IMR-90 (cell line): Measurements from ENCODE around the gene TOMM6. TPM values are rescaled to one million over a fixed set of nuclear protein-coding genes. Genes with fewer than 3 reads are reported as not detected.
A peak's percentile ranks its signal among the peaks of the same experiment; 100 is the strongest.
"Not testable (repeated sequence)": the region's sequence is repeated elsewhere in the genome, so short reads cannot be mapped to it uniquely, and the experiment has no call there.

Source experiments
- ATAC-seq: fragments of 200-7000 bp; cut with Tn5 transposase; 2 replicates; pipeline ENCODE4 v1.9.1; 2020; ENCODE audit warnings: low read depth, mild to moderate bottlenecking, moderate library complexity
- BruUV-seq: library from RNA; stranded (reverse); fragments of 400-500 nt; replicated peaks from 2 replicates; lab custom pipeline; 2021; lab: Mats Ljungman, UMichigan
- CTCF ChIA-PET: fragments of 300-600 bp; formaldehyde crosslinking; extraction: SDS; loops from one replicate; lab custom pipeline; 2021; ENCODE audit warnings: antibody characterized with exemption; lab: Yijun Ruan, JAX
- POLR2A ChIA-PET: fragments of 300-600 bp; sonication (Branson Sonifier 250); formaldehyde crosslinking; loops from one replicate; lab custom pipeline; 2022; ENCODE audit warnings: antibody characterized with exemption; ENCODE audit not compliant: unreplicated experiment; lab: Charles Lee
- DNase-seq: peaks from one replicate; pipeline ENCODE4 v3.0.0; 2013
- H2AFZ ChIP-seq: replicated peaks from 2 replicates; pipeline ENCODE3; 2013; ENCODE audit warnings: low read length, mild to moderate bottlenecking; ENCODE audit not compliant: poor library complexity
- H2AK5ac ChIP-seq: 2 replicates; pipeline ENCODE4 v1.6.1; 2013; ENCODE audit warnings: low read depth, low read length, inconsistent platforms
- H2AK9ac ChIP-seq: replicated peaks from 2 replicates; pipeline ENCODE3; 2013; ENCODE audit warnings: mild to moderate bottlenecking, low read depth, low read length, moderate library complexity; ENCODE audit not compliant: poor library complexity
- H2BK120ac ChIP-seq: 2 replicates; pipeline ENCODE4 v1.6.1; 2013; ENCODE audit warnings: low read depth, low read length, inconsistent platforms
- H2BK15ac ChIP-seq: 3 replicates; pipeline ENCODE4 v1.6.1; 2013; ENCODE audit warnings: low read depth, low read length, inconsistent platforms
- H2BK20ac ChIP-seq: 2 replicates; pipeline ENCODE4 v1.6.1; 2013; ENCODE audit warnings: low read depth, mild to moderate bottlenecking, inconsistent platforms, low read length, moderate library complexity
- H2BK5ac ChIP-seq: 2 replicates; pipeline ENCODE4 v1.6.1; 2013; ENCODE audit warnings: mild to moderate bottlenecking, low read depth, low read length, inconsistent platforms; ENCODE audit not compliant: poor library complexity, severe bottlenecking
- H3K14ac ChIP-seq: replicated peaks from 2 replicates; pipeline ENCODE4 v1.6.1; 2013; ENCODE audit warnings: low read depth, low read length, inconsistent platforms
- H3K18ac ChIP-seq: 2 replicates; pipeline ENCODE4 v1.6.1; 2013; ENCODE audit warnings: low read depth, low read length, control low read depth
- H3K23ac ChIP-seq: 2 replicates; pipeline ENCODE4 v1.6.1; 2013; ENCODE audit warnings: low read depth, low read length, inconsistent platforms
- H3K27ac ChIP-seq: 2 replicates; pipeline ENCODE4 v1.5.1; 2013; ENCODE audit warnings: mild to moderate bottlenecking, control low read depth, low read length; ENCODE audit not compliant: insufficient read depth
- H3K27me3 ChIP-seq: 2 replicates; pipeline ENCODE4 v1.6.1; 2013; ENCODE audit warnings: low read length; ENCODE audit not compliant: control insufficient read depth, insufficient read depth
- H3K36me3 ChIP-seq: 2 replicates; pipeline ENCODE4 v1.6.1; 2013; ENCODE audit warnings: low read length, mixed read lengths; ENCODE audit not compliant: control insufficient read depth, insufficient read depth
- H3K4ac ChIP-seq: 2 replicates; pipeline ENCODE4 v1.6.1; 2013; ENCODE audit warnings: low read depth, low read length, inconsistent platforms
- H3K4me1 ChIP-seq: 2 replicates; pipeline ENCODE4 v1.6.1; 2013; ENCODE audit warnings: low read length, mixed read lengths; ENCODE audit not compliant: control insufficient read depth, insufficient read depth
- H3K4me2 ChIP-seq: 2 replicates; pipeline ENCODE4 v1.6.1; 2013; ENCODE audit warnings: low read depth, mild to moderate bottlenecking, control low read depth, low read length, moderate library complexity
- H3K4me3 ChIP-seq: 2 replicates; pipeline ENCODE4 v1.5.1; 2013; ENCODE audit warnings: low read depth, mild to moderate bottlenecking, control low read depth, low read length, moderate library complexity; ENCODE audit not compliant: insufficient read depth
- H3K56ac ChIP-seq: 2 replicates; pipeline ENCODE4 v1.6.1; 2013; ENCODE audit warnings: low read length, inconsistent platforms; ENCODE audit not compliant: insufficient read depth; ENCODE audit errors: extremely low read depth
- H3K79me1 ChIP-seq, 2 experiments: 2 replicates each; pipeline ENCODE4 v1.6.1; 2013; ENCODE audit warnings: low read length in 2 of 2, inconsistent platforms in 1 of 2, low read depth in 1 of 2
- H3K9ac ChIP-seq: 2 replicates; pipeline ENCODE4 v1.6.1; 2013; ENCODE audit warnings: low read depth, low read length, control low read depth
- H3K9me1 ChIP-seq: 2 replicates; pipeline ENCODE4 v1.6.1; 2013; ENCODE audit warnings: low read length, inconsistent platforms; ENCODE audit not compliant: insufficient read depth
- H3K9me3 ChIP-seq: 2 replicates; pipeline ENCODE4 v1.6.1; 2013; ENCODE audit warnings: low read length; ENCODE audit not compliant: control insufficient read depth, insufficient read depth
- H4K20me1 ChIP-seq: 2 replicates; pipeline ENCODE4 v1.6.1; 2013; ENCODE audit warnings: low read length, inconsistent platforms; ENCODE audit not compliant: insufficient read depth
- H4K5ac ChIP-seq: 2 replicates; pipeline ENCODE4 v1.6.1; 2013; ENCODE audit warnings: mild to moderate bottlenecking, low read depth, low read length, control low read depth
- H4K8ac ChIP-seq, 2 experiments: 2 replicates each; pipeline ENCODE4 v1.6.1; 2013; ENCODE audit warnings: low read depth in 2 of 2, low read length in 2 of 2, control low read depth in 1 of 2, inconsistent platforms in 1 of 2
- H4K91ac ChIP-seq: 2 replicates; pipeline ENCODE4 v1.6.1; 2013; ENCODE audit warnings: low read depth, low read length, inconsistent platforms; ENCODE audit not compliant: insufficient read depth
- BHLHE40 ChIP-seq: fragments of 150-350 bp; IDR thresholded peaks from 2 replicates; pipeline ENCODE4 v1.6.1; 2016; ENCODE audit warnings: mild to moderate bottlenecking, low read depth, low read length
- CEBPB ChIP-seq: IDR thresholded peaks from 2 replicates; pipeline ENCODE4 v1.6.1; 2012; ENCODE audit warnings: low read depth, low read length, improper control_type of control experiment
- FOS ChIP-seq: fragments of 150-350 bp; IDR thresholded peaks from 2 replicates; pipeline ENCODE4 v1.6.1; 2016; ENCODE audit warnings: low read depth, low read length
- MAZ ChIP-seq: IDR thresholded peaks from 2 replicates; pipeline ENCODE4 v1.6.1; 2012; ENCODE audit warnings: low read depth, mild to moderate bottlenecking, low read length, improper control_type of control experiment, moderate library complexity, borderline replicate concordance
- MXI1 ChIP-seq: IDR thresholded peaks from 2 replicates; pipeline ENCODE4 v1.6.1; 2012; ENCODE audit warnings: low read depth, mild to moderate bottlenecking, low read length, moderate library complexity, borderline replicate concordance
- WGBS, 2 experiments: methylation state at CpG; one replicate each; pipeline versions ENCODE4 v1.1.5 to v1.1.7; 2013; ENCODE audit warnings: missing lambda C conversion rate in 2 of 2; ENCODE audit not compliant: insufficient read length in 1 of 2; ENCODE audit errors: extremely low coverage in 2 of 2; 5-methylcytosine and 5-hydroxymethylcytosine counted together
- dilution Hi-C: fragments of 300-500 bp; cut with HindIII; formaldehyde crosslinking; loops from one replicate; pipeline ENCODE4 v1.14.3; 2018; ENCODE audit warnings: low sequenced_read_pairs; ENCODE audit not compliant: unreplicated experiment
- in situ Hi-C: fragments of 300-500 bp; cut with MboI; formaldehyde crosslinking; loops from 3 replicates; pipeline ENCODE4 v1.14.3; 2019; ENCODE audit warnings: low sequenced_read_pairs, inconsistent platforms, mixed read lengths
- intact Hi-C: fragments of 100-400 bp; cut with micrococcal nuclease; formaldehyde crosslinking; loops from 2 replicates; pipeline ENCODE4 v1.10.0; 2022
- polyA plus RNA-seq, 3 experiments: library from polyadenylated mRNA; depleted of rRNA; stranded (reverse); fragments of >200 nt; gene quantifications; 2 replicates each; pipeline ENCODE4 v1.2.3, GENCODE V29; 2012; ENCODE audit warnings: low replicate concordance in 1 of 3
- total RNA-seq: library from RNA; depleted of rRNA; stranded (reverse); fragments of >200 nt; gene quantifications from 2 replicates; pipeline ENCODE4 v1.2.3, GENCODE V29; 2012
- TF ChIP-seq, protein P1 (sequence below): fragments of 150-350 bp; IDR thresholded peaks from 2 replicates; pipeline ENCODE4 v1.6.1; 2016; ENCODE audit warnings: low read depth, mild to moderate bottlenecking, low read length, moderate library complexity, borderline replicate concordance

The TOMM6 gene
- total and polyA plus RNA-seq, 2 of the 4 experiments (the other 2 are of a cell fraction): 128 to 227 TPM

DNA sequence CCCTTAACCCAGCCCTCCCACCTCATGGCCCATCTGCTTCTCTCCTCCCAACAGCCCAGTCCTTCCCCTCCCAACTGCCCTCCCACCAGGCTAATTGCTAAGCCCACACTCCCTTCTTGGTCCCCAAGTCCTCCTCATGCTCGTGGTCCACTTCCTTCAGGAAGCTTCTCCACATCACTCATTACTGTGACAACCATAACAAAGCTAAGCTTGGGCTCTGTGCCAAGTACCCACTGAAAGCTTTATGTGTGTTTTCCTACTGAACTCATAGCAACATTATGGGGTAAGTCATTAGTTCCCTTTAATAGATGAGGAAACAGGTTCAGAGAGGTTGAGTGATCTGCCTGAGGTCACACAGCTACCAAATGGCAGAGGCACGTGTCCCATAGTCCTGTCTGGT, 24.0 kb upstream of the TOMM6 start:
- Histone ChIP-seq H4K8ac (no peak overlapping the region), H3K14ac (no peak overlapping the region), H2AFZ (peak overlapping the region; percentile 26), H2AK5ac (no peak overlapping the region), H3K4ac (no peak overlapping the region), H2BK120ac (no peak overlapping the region), H3K4me3 (no peak overlapping the region), H3K4me2 (no peak overlapping the region), H3K9ac (no peak overlapping the region), H3K27ac (no peak overlapping the region), H2AK9ac (no peak overlapping the region), H4K91ac (no peak overlapping the region), H3K23ac (no peak overlapping the region), H3K27me3 (peaks cover 14% of the 10 kb centered on the region; the same call in 1 of the 2 replicates), H4K20me1 (no peaks in the 10 kb centered on the region), H3K4me1 (peaks cover 5% of the 10 kb centered on the region; the same call in 1 of the 2 replicates), H2BK15ac (no peak overlapping the region), H3K56ac (no peak overlapping the region), H2BK5ac (no peak overlapping the region), H3K9me3 (no peaks in the 10 kb centered on the region), H3K9me1 (no peaks in the 10 kb centered on the region; the same call in 1 of the 2 replicates), H3K36me3 (no peaks in the 10 kb centered on the region), H2BK20ac (no peak overlapping the region), H3K18ac (no peak overlapping the region), H3K79me1 (no peaks in the 10 kb centered on the region), H4K5ac (no peak overlapping the region)
- ATAC-seq (no peak), DNase-seq (no peak)
- in situ Hi-C loops: no loop called here
- no peak for TF ChIP-seq BHLHE40
- no peak for TF ChIP-seq FOS
- no peak for TF ChIP-seq CEBPB
- no peak for TF ChIP-seq MAZ
- no peak for TF ChIP-seq MXI1
- TF ChIP-seq, protein P1, sequence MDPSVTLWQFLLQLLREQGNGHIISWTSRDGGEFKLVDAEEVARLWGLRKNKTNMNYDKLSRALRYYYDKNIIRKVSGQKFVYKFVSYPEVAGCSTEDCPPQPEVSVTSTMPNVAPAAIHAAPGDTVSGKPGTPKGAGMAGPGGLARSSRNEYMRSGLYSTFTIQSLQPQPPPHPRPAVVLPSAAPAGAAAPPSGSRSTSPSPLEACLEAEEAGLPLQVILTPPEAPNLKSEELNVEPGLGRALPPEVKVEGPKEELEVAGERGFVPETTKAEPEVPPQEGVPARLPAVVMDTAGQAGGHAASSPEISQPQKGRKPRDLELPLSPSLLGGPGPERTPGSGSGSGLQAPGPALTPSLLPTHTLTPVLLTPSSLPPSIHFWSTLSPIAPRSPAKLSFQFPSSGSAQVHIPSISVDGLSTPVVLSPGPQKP: no peak
- CTCF ChIA-PET: no interaction called here
- BruUV-seq: no TSS peak
- dilution Hi-C loops: no loop called here
- POLR2A ChIA-PET: no interaction called here
- intact Hi-C loops: no loop called here
- WGBS, 2 experiments: 0% methylated on average over 1 of the region's 2 CpGs; no CpG with 5 or more reads in 1 of the 2 experiments

DNA sequence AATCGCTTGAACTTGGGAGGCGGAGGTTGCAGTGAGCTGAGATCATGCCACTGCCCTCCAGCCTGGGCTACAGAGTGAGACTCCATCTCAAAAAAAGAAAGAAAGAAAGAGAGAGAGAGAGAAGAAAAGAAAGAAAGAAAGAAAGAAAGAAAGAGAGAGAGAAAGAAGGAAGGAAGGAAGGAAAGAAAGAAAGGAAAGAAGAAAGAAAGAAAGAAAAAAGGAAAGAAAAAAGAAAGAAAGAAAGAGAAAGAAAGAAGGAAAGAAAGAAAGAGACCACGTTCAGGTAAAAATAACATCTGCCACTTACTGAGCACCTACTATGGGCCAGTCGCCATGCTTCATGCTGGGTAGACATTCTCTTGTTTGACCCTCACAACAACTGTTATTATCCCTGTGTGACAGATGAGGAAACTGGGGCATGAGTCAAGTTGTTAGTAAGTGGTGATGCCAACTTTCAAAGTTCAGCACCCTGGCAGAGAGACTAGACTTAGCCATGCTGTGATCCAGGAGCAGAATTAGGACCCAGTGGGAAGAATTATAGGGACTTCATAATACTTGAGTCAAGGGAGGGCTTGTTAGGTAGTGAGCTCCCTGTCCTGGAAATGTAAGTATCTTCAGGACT, 21.3 kb upstream of the TOMM6 start:
- BruUV-seq, dilution Hi-C loops, H2AK5ac ChIP-seq, ATAC-seq, H2BK120ac ChIP-seq, H3K27ac ChIP-seq, H2BK20ac ChIP-seq, H2AK9ac ChIP-seq, in situ Hi-C loops, H4K5ac ChIP-seq, H3K14ac ChIP-seq, POLR2A ChIA-PET, H3K79me1 ChIP-seq, H2BK15ac ChIP-seq, H4K91ac ChIP-seq, H3K4me3 ChIP-seq, H3K27me3 ChIP-seq, H2AFZ ChIP-seq, H2BK5ac ChIP-seq, H4K20me1 ChIP-seq, H3K9ac ChIP-seq, H3K9me3 ChIP-seq, CTCF ChIA-PET, H4K8ac ChIP-seq, H3K4me1 ChIP-seq, H3K18ac ChIP-seq, H3K4ac ChIP-seq, H3K4me2 ChIP-seq, H3K9me1 ChIP-seq, DNase-seq, H3K36me3 ChIP-seq, H3K23ac ChIP-seq, H3K56ac ChIP-seq: not testable (repeated sequence)
- WGBS, 2 experiments: no CpG with 5 or more reads among the region's 4 CpGs
- intact Hi-C loops: loop anchor here (2.0 kb wide), 1 partner anchor 31 kb away; the partner anchor contains the start of gene TFEB
